ENCODE data around the gene TMC8.

- TF ChIP-seq CTCF (IDR thresholded peaks at IDR 0.05) (no peak), POLR2A (IDR thresholded peaks at IDR 0.05) (no peak)
These were observed 43.8 kb upstream of the TMC8 start for GRCh38 chr17:78086740-78087139.
